Prostate gland (tissue), 2 donors: ENCODE data around the gene FRMD4A. TPM values are rescaled to one million over a fixed set of nuclear protein-coding genes. Genes with fewer than 3 reads are reported as not detected.

ENCODE experiments used
- DNase-seq: peaks from one replicate; pipeline ENCODE4 v3.0.0-alpha.2; 2019; ENCODE audit warnings: low spot score
- H3K27ac ChIP-seq, 2 donors: fragments of 200-600 bp; sonication (generic); 2 replicates each; pipeline ENCODE4 v1.5.1; 2017 to 2019
- H3K27me3 ChIP-seq: fragments of 200-600 bp; sonication (generic); replicated peaks from 2 replicates; pipeline ENCODE4 v1.5.1; 2019; ENCODE audit not compliant: insufficient read depth
- H3K36me3 ChIP-seq, 2 donors: fragments of 200-600 bp; sonication (generic); 1 replicate in 1 of 2; 2 replicates in 1 of 2; pipeline versions ENCODE4 v1.5.1 to v1.8.1; 2017 to 2019
- H3K4me1 ChIP-seq: fragments of 200-600 bp; sonication (generic); replicated peaks from 2 replicates; pipeline ENCODE4 v1.5.1; 2019
- H3K4me3 ChIP-seq, 2 donors: fragments of 200-600 bp; sonication (generic); 2 replicates each; pipeline ENCODE4 v1.5.1; 2017 to 2019
- H3K9me3 ChIP-seq: fragments of 200-600 bp; sonication (generic); 2 replicates; pipeline ENCODE4 v1.5.1; 2017
- CTCF ChIP-seq, 4 experiments: fragments of 200-600 bp in 2 of 4; fragments of 450-650 bp in 2 of 4; sonication (generic) in 2 of 4; IDR thresholded peaks; 1 replicate in 3 of 4; 2 replicates in 1 of 4; pipeline ENCODE4 v1.5.1; 2016 to 2019; ENCODE audit warnings: antibody characterized with exemption in 4 of 4, mild to moderate bottlenecking in 2 of 4, moderate library complexity in 2 of 4
- POLR2A ChIP-seq: fragments of 450-650 bp; IDR thresholded peaks from one replicate; pipeline ENCODE4 v1.6.1; 2016; ENCODE audit warnings: antibody characterized with exemption, mild to moderate bottlenecking
- POLR2AphosphoS5 ChIP-seq: sonication (generic); formaldehyde crosslinking; IDR thresholded peaks from one replicate; pipeline ENCODE4 v1.6.1; 2017; ENCODE audit warnings: antibody characterized with exemption
- WGBS: methylation state at CpG from one replicate; pipeline ENCODE4 v1.1.5; 2018; 5-methylcytosine and 5-hydroxymethylcytosine counted together
- intact Hi-C: fragments of 100-400 bp; cut with DNase I; formaldehyde crosslinking; loops from one replicate; pipeline ENCODE4 v1.14.2; 2022
- total RNA-seq, 2 donors: library from RNA; depleted of rRNA; stranded (reverse); fragments of >200 nt; gene quantifications; one replicate each; pipeline ENCODE4 v1.1.0, GENCODE V29; 2016

The FRMD4A gene
- total RNA-seq, 2 donors from 2014 or later, result 38.0 to 53.2 TPM

- no peak overlapping the region for H3K4me3 ChIP-seq
- TF ChIP-seq POLR2AphosphoS5 (no peak), CTCF (IDR thresholded peaks at IDR 0.05) (no peak), POLR2A (no peak)
- no peaks in the 10 kb centered on the region for H3K27me3 ChIP-seq
- no peak overlapping the region for H3K27ac ChIP-seq
- no peaks in the 10 kb centered on the region for H3K36me3 ChIP-seq
- DNase-seq, result no peak
- 89% methylated on average over 6 of the region's 6 CpGs for WGBS
- intact Hi-C loops, result no loop called here
- no peaks in the 10 kb centered on the region for H3K4me1 ChIP-seq
- no peaks in the 10 kb centered on the region for H3K9me3 ChIP-seq
Measured at GRCh38 chr10:14311206-14311957, 19.3 kb downstream of the FRMD4A start.

- TF ChIP-seq POLR2A, result no peak
- TF ChIP-seq POLR2AphosphoS5, result no peak
- TF ChIP-seq CTCF (IDR thresholded peaks at IDR 0.05), result no peak
- no peak for DNase-seq
- H3K4me3 ChIP-seq, result no peak overlapping the region
- H3K4me1 ChIP-seq, result no peaks in the 10 kb centered on the region
- H3K27me3 ChIP-seq, result peaks cover 2% of the 10 kb centered on the region
- H3K9me3 ChIP-seq, result no peaks in the 10 kb centered on the region
- H3K36me3 ChIP-seq, result no peaks in the 10 kb centered on the region
- H3K27ac ChIP-seq, result no peak overlapping the region
- 83% methylated on average over 10 of the region's 10 CpGs for WGBS
- intact Hi-C loops, result no loop called here
Measured at GRCh38 chr10:14309593-14309992, 21.1 kb downstream of the FRMD4A start.

GRCh38 chr10:14306190-14306589 lies 24.5 kb downstream of the FRMD4A start:
- WGBS, result 65% methylated on average over 5 of the region's 5 CpGs
- Histone ChIP-seq H3K36me3 (no peaks in the 10 kb centered on the region), H3K4me1 (no peaks in the 10 kb centered on the region), H3K27me3 (peaks cover 2% of the 10 kb centered on the region), H3K4me3 (no peak overlapping the region), H3K9me3 (no peaks in the 10 kb centered on the region), H3K27ac (no peak overlapping the region)
- TF ChIP-seq POLR2AphosphoS5 (no peak), CTCF (IDR thresholded peaks at IDR 0.05) (no peak), POLR2A (no peak)
- intact Hi-C loops, result no loop called here
- DNase-seq, result no peak

GRCh38 chr10:14304046-14304445 lies 26.7 kb downstream of the FRMD4A start:
- intact Hi-C loops, result no loop called here
- no peak for TF ChIP-seq POLR2A
- TF ChIP-seq POLR2AphosphoS5, result no peak
- no peak for TF ChIP-seq CTCF (IDR thresholded peaks at IDR 0.05)
- 76% methylated on average over 5 of the region's 5 CpGs for WGBS
- H3K4me3 ChIP-seq, result no peak overlapping the region
- H3K36me3 ChIP-seq, result no peaks in the 10 kb centered on the region
- no peaks in the 10 kb centered on the region for H3K9me3 ChIP-seq
- H3K27me3 ChIP-seq, result peaks cover 2% of the 10 kb centered on the region
- no peaks in the 10 kb centered on the region for H3K4me1 ChIP-seq
- no peak for DNase-seq
- no peak overlapping the region for H3K27ac ChIP-seq

- intact Hi-C loops, result no loop called here
- Histone ChIP-seq H3K36me3 (no peaks in the 10 kb centered on the region), H3K4me3 (no peak overlapping the region), H3K9me3 (no peaks in the 10 kb centered on the region), H3K27me3 (peaks cover 2% of the 10 kb centered on the region), H3K4me1 (no peaks in the 10 kb centered on the region), H3K27ac (no peak overlapping the region)
- TF ChIP-seq CTCF (IDR thresholded peaks at IDR 0.05) (no peak), POLR2AphosphoS5 (no peak), POLR2A (no peak)
- whole genome bisulfite sequencing, result 60% methylated on average over 2 of the region's 2 CpGs
- DNase-seq, result no peak
Measured at GRCh38 chr10:14302035-14302434, 28.7 kb downstream of the FRMD4A start.
